A549 (cell line): Measurements from ENCODE around the gene KLK2. TPM values are rescaled to one million over a fixed set of nuclear protein-coding genes. Genes with fewer than 3 reads are reported as not detected.

Source experiments
- ATAC-seq, 2 experiments: fragments of 200-7000 bp in 1 of 2; fragments of >200 bp in 1 of 2; cut with Nextera tagmentation in 1 of 2; cut with Tn5 transposase in 1 of 2; 3 replicates each; pipeline versions ENCODE4 v1.8.0 to v1.9.1; 2018 to 2020; ENCODE audit warnings: mild to moderate bottlenecking in 1 of 2, moderate library complexity in 1 of 2
- CTCF ChIA-PET: fragments of 300-600 bp; sonication (Branson Sonifier 250); formaldehyde crosslinking; extraction: SDS; loops from one replicate; lab custom pipeline; 2021; ENCODE audit warnings: antibody characterized with exemption, inconsistent platforms; lab: Yijun Ruan, JAX
- POLR2A ChIA-PET: fragments of 350-600 bp; formaldehyde crosslinking; extraction: SDS; loops from one replicate; lab custom pipeline; 2021; ENCODE audit warnings: antibody characterized with exemption, inconsistent platforms; lab: Yijun Ruan, JAX
- DNase-seq, 2 experiments: peaks; one replicate each; pipeline versions ENCODE4 v3.0.0 to v3.0.0-alpha.2; 2011 to 2016; ENCODE audit warnings: low read depth in 1 of 2, low spot score in 1 of 2
- FAIRE-seq: peaks from 2 replicates; lab custom pipeline; 2011; peaks lifted over from hg19 to GRCh38; lab: Jason Lieb, UNC
- H3K27ac ChIP-seq, 2 experiments: fragments of >200 bp; sonication (Bioruptor Twin); formaldehyde crosslinking; 3 replicates each; pipeline ENCODE4 v1.5.1; 2016 to 2017
- H3K4me1 ChIP-seq: fragments of >200 bp; sonication (Bioruptor Twin); formaldehyde crosslinking; 3 replicates; pipeline ENCODE4 v1.6.1; 2016
- H3K4me2 ChIP-seq: fragments of >200 bp; sonication (Bioruptor Twin); formaldehyde crosslinking; 3 replicates; pipeline ENCODE4 v1.6.1; 2016
- H3K4me3 ChIP-seq: fragments of >200 bp; sonication (Bioruptor Twin); formaldehyde crosslinking; 3 replicates; pipeline ENCODE4 v1.5.1; 2016
- H3K9me3 ChIP-seq: fragments of >200 bp; sonication (Bioruptor Twin); formaldehyde crosslinking; 3 replicates; pipeline ENCODE4 v1.6.1; 2016
- BHLHE40 ChIP-seq: IDR thresholded peaks from 2 replicates; pipeline ENCODE4 v1.6.1; 2012; ENCODE audit warnings: low read depth, low read length, inconsistent platforms
- CBX8 ChIP-seq: fragments of 200-600 bp; sonication (generic); IDR thresholded peaks from 2 replicates; pipeline ENCODE4 v1.6.1; 2016
- CHD2 ChIP-seq: fragments of 150-350 bp; IDR thresholded peaks from 2 replicates; pipeline ENCODE4 v1.6.1; 2014; ENCODE audit warnings: low read length; ENCODE audit not compliant: partially characterized antibody
- EHF ChIP-seq: fragments of 250-450 bp; sonication (Bioruptor Pico); IDR thresholded peaks from 2 replicates; pipeline ENCODE4 v1.5.0; 2020; ENCODE audit warnings: mild to moderate bottlenecking
- FOSL2 ChIP-seq, 2 experiments: fragments of 450-650 bp in 1 of 2; fragments of >200 bp in 1 of 2; sonication (Bioruptor Twin) in 1 of 2; formaldehyde crosslinking; IDR thresholded peaks; 2 replicates each; pipeline versions ENCODE4 v1.5.0 to v1.6.1; 2016 to 2020; ENCODE audit warnings: mild to moderate bottlenecking in 1 of 2, moderate library complexity in 1 of 2
- HOXB13 ChIP-seq: fragments of 250-450 bp; sonication (Bioruptor Pico); IDR thresholded peaks from 2 replicates; pipeline ENCODE4 v1.5.0; 2020; ENCODE audit warnings: low read depth, mild to moderate bottlenecking, moderate library complexity
- HOXB5 ChIP-seq: fragments of 250-450 bp; sonication (Bioruptor Pico); IDR thresholded peaks from 2 replicates; pipeline ENCODE4 v1.5.0; 2020; ENCODE audit warnings: mild to moderate bottlenecking, moderate library complexity
- JUN ChIP-seq, 2 experiments: fragments of >200 bp; sonication (Bioruptor Twin); formaldehyde crosslinking; IDR thresholded peaks; 2 replicates in 1 of 2; 3 replicates in 1 of 2; pipeline ENCODE4 v1.6.1; 2016 to 2017
- KDM1A ChIP-seq: fragments of 200-600 bp; sonication (generic); IDR thresholded peaks from 2 replicates; pipeline ENCODE4 v1.6.1; 2016; ENCODE audit warnings: low read depth, mild to moderate bottlenecking
- KDM5A ChIP-seq: fragments of 200-600 bp; sonication (generic); IDR thresholded peaks from 2 replicates; pipeline ENCODE4 v1.6.1; 2016; ENCODE audit warnings: antibody characterized with exemption, mild to moderate bottlenecking
- NPAS2 ChIP-seq: fragments of 250-450 bp; sonication (Bioruptor Pico); IDR thresholded peaks from 2 replicates; pipeline ENCODE4 v1.8.0; 2022; ENCODE audit warnings: mild to moderate bottlenecking, moderate library complexity, borderline replicate concordance
- NR3C1 ChIP-seq: fragments of >200 bp; sonication (Bioruptor Twin); formaldehyde crosslinking; IDR thresholded peaks from 3 replicates; pipeline ENCODE4 v1.6.1; 2017
- POLR2A ChIP-seq: IDR thresholded peaks from 2 replicates; pipeline ENCODE4 v1.6.1; 2012; ENCODE audit warnings: mild to moderate bottlenecking, low read length
- RAD21 ChIP-seq, 2 experiments: fragments of >200 bp in 1 of 2; sonication (Bioruptor Twin) in 1 of 2; formaldehyde crosslinking in 1 of 2; IDR thresholded peaks in 1 of 2; conservative IDR thresholded peaks in 1 of 2; 2 replicates in 1 of 2; 3 replicates in 1 of 2; pipeline ENCODE4 v1.6.1; 2012 to 2018; ENCODE audit warnings: inconsistent platforms in 1 of 2
- RARB ChIP-seq: fragments of 250-450 bp; sonication (Bioruptor Pico); IDR thresholded peaks from 2 replicates; pipeline ENCODE4 v1.8.0; 2021; ENCODE audit warnings: mild to moderate bottlenecking, moderate library complexity
- RCOR1 ChIP-seq: fragments of 150-350 bp; IDR thresholded peaks from 2 replicates; pipeline ENCODE4 v1.6.1; 2014; ENCODE audit warnings: antibody characterized with exemption, low read length, low read depth
- SMC3 ChIP-seq: fragments of >200 bp; sonication (Bioruptor Twin); formaldehyde crosslinking; IDR thresholded peaks from 3 replicates; pipeline ENCODE4 v1.6.1; 2018; ENCODE audit warnings: inconsistent platforms
- SREBF2 ChIP-seq: fragments of 450-650 bp; IDR thresholded peaks from 2 replicates; pipeline ENCODE4 v1.6.1; 2014; ENCODE audit warnings: mild to moderate bottlenecking, moderate library complexity
- ZFP36 ChIP-seq: fragments of 450-650 bp; IDR thresholded peaks from 2 replicates; pipeline ENCODE4 v1.6.1; 2014; ENCODE audit warnings: borderline replicate concordance; ENCODE audit not compliant: partially characterized antibody
- WGBS: methylation state at CpG from one replicate; pipeline ENCODE4 v1.1.6; 2017; ENCODE audit errors: missing lambda C conversion rate; 5-methylcytosine and 5-hydroxymethylcytosine counted together
- polyA plus RNA-seq, 4 experiments: library from polyadenylated mRNA; depleted of rRNA in 3 of 4; stranded (reverse); fragments of >200 nt; fragmentation: RNase III in 1 of 4; extraction: RNeasy Plus Mini Kit Qiagen cat#74134 plus additional on column Dnase treatment in 1 of 4; gene quantifications; 2 replicates in 3 of 4; 3 replicates in 1 of 4; pipeline ENCODE4 v1.2.3, GENCODE V29; 2011 to 2017
- TF ChIP-seq, protein P1 (sequence below): fragments of 450-650 bp; IDR thresholded peaks from 2 replicates; pipeline ENCODE4 v1.6.1; 2014; ENCODE audit warnings: antibody characterized with exemption
- TF ChIP-seq, protein P2 (sequence below): IDR thresholded peaks from 2 replicates; pipeline ENCODE4 v1.6.1; 2012; ENCODE audit warnings: low read depth, borderline replicate concordance
- TF ChIP-seq, protein P3 (sequence below): fragments of 250-450 bp; sonication (Bioruptor Pico); IDR thresholded peaks from 2 replicates; pipeline ENCODE4 v1.5.0; 2020; ENCODE audit warnings: low read depth, mild to moderate bottlenecking, moderate library complexity
- TF ChIP-seq, protein P4 (sequence below): fragments of 250-450 bp; sonication (Bioruptor Pico); IDR thresholded peaks from 2 replicates; pipeline ENCODE4 v1.5.0; 2021; ENCODE audit warnings: mild to moderate bottlenecking, moderate library complexity, borderline replicate concordance
- TF ChIP-seq, protein P5 (sequence below): fragments of >200 bp; sonication (Bioruptor Twin); formaldehyde crosslinking; IDR thresholded peaks from 2 replicates; pipeline ENCODE4 v1.6.1; 2016
- TF ChIP-seq, protein P6 (sequence below): fragments of >200 bp; sonication (Bioruptor Twin); formaldehyde crosslinking; IDR thresholded peaks from 3 replicates; pipeline ENCODE4 v1.5.1; 2016
- TF ChIP-seq, protein P7 (sequence below): IDR thresholded peaks from 2 replicates; pipeline ENCODE4 v1.6.1; 2012
- TF ChIP-seq, protein P8 (sequence below): fragments of 150-350 bp; IDR thresholded peaks from 2 replicates; pipeline ENCODE4 v1.6.1; 2014; ENCODE audit warnings: low read depth, mild to moderate bottlenecking, low read length

KLK2 gene
- polyA plus RNA-seq, 2 of the 4 experiments (the other 2 are of a cell fraction), result 0.21 to 0.49 TPM

DNA sequence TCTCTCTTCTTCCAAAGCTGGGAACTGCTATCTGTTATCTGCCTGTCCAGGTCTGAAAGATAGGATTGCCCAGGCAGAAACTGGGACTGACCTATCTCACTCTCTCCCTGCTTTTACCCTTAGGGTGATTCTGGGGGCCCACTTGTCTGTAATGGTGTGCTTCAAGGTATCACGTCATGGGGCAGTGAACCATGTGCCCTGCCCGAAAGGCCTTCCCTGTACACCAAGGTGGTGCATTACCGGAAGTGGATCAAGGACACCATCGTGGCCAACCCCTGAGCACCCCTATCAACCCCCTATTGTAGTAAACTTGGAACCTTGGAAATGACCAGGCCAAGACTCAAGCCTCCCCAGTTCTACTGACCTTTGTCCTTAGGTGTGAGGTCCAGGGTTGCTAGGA is 13.4 kb upstream of the KLK2 start:
- no peak for DNase-seq
- no peak for FAIRE-seq
- Histone ChIP-seq H3K4me3 (no peak overlapping the region), H3K4me1 (no peaks in the 10 kb centered on the region), H3K27ac (no peak overlapping the region), H3K4me2 (no peak overlapping the region), H3K9me3 (peaks cover 18% of the 10 kb centered on the region)
- CTCF ChIA-PET, result interaction anchor here (2.9 kb wide), 1 partner anchor 62 kb away, joined by 13 read pairs; no protein-coding TSS in a partner anchor
- POLR2A ChIA-PET, result no interaction called here
- no peak for TF ChIP-seq ZFP36
- no peak for TF ChIP-seq HOXB13 (CRISPR knock-in tag)
- TF ChIP-seq, protein P1, sequence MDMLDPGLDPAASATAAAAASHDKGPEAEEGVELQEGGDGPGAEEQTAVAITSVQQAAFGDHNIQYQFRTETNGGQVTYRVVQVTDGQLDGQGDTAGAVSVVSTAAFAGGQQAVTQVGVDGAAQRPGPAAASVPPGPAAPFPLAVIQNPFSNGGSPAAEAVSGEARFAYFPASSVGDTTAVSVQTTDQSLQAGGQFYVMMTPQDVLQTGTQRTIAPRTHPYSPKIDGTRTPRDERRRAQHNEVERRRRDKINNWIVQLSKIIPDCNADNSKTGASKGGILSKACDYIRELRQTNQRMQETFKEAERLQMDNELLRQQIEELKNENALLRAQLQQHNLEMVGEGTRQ, result no peak
- TF ChIP-seq RARB, result no peak
- TF ChIP-seq, protein P2, sequence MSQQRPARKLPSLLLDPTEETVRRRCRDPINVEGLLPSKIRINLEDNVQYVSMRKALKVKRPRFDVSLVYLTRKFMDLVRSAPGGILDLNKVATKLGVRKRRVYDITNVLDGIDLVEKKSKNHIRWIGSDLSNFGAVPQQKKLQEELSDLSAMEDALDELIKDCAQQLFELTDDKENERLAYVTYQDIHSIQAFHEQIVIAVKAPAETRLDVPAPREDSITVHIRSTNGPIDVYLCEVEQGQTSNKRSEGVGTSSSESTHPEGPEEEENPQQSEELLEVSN, result no peak
- TF ChIP-seq, protein P3, sequence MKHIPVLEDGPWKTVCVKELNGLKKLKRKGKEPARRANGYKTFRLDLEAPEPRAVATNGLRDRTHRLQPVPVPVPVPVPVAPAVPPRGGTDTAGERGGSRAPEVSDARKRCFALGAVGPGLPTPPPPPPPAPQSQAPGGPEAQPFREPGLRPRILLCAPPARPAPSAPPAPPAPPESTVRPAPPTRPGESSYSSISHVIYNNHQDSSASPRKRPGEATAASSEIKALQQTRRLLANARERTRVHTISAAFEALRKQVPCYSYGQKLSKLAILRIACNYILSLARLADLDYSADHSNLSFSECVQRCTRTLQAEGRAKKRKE (CRISPR knock-in tag), result no peak
- no peak for TF ChIP-seq CHD2
- TF ChIP-seq HOXB5 (CRISPR knock-in tag), result no peak
- no peak for TF ChIP-seq BHLHE40
- TF ChIP-seq CBX8, result no peak
- TF ChIP-seq POLR2A, result no peak
- no peak for TF ChIP-seq FOSL2 (IDR thresholded peaks at IDR 0.05)
- no peak for TF ChIP-seq FOSL2 (CRISPR knock-in tag; IDR thresholded peaks at IDR 0.05)
- no peak for TF ChIP-seq NR3C1
- TF ChIP-seq, protein P4, sequence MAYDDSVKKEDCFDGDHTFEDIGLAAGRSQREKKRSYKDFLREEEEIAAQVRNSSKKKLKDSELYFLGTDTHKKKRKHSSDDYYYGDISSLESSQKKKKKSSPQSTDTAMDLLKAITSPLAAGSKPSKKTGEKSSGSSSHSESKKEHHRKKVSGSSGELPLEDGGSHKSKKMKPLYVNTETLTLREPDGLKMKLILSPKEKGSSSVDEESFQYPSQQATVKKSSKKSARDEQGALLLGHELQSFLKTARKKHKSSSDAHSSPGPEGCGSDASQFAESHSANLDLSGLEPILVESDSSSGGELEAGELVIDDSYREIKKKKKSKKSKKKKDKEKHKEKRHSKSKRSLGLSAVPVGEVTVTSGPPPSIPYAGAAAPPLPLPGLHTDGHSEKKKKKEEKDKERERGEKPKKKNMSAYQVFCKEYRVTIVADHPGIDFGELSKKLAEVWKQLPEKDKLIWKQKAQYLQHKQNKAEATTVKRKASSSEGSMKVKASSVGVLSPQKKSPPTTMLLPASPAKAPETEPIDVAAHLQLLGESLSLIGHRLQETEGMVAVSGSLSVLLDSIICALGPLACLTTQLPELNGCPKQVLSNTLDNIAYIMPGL (CRISPR knock-in tag), result no peak
- ATAC-seq, result no peak
- 21% methylated on average over 3 of the region's 4 CpGs for WGBS

DNA sequence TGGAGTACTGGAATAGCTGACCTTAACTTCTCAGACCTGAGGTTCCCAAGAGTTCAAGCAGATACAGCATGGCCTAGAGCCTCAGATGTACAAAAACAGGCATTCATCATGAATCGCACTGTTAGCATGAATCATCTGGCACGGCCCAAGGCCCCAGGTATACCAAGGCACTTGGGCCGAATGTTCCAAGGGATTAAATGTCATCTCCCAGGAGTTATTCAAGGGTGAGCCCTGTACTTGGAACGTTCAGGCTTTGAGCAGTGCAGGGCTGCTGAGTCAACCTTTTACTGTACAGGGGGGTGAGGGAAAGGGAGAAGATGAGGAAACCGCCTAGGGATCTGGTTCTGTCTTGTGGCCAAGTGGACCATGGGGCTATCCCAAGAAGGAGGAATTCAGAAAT is 12.2 kb upstream of the KLK2 start:
- ATAC-seq (no peak), DNase-seq (no peak), FAIRE-seq (no peak)
- no peak overlapping the region for H3K4me3 ChIP-seq
- CTCF ChIA-PET, result interaction anchor here (1.0 to 2.9 kb wide), 2 partner anchors 61 to 136 kb away, joined by 3 to 13 read pairs; no protein-coding TSS in a partner anchor
- no peak overlapping the region for H3K4me2 ChIP-seq
- POLR2A ChIA-PET, result no interaction called here
- no peak overlapping the region for H3K27ac ChIP-seq
- peaks cover 18% of the 10 kb centered on the region for H3K9me3 ChIP-seq
- 5% methylated on average over 5 of the region's 5 CpGs for WGBS
- no peaks in the 10 kb centered on the region for H3K4me1 ChIP-seq
- TF ChIP-seq KDM5A (no peak), NPAS2 (CRISPR knock-in tag) (no peak), EHF (CRISPR knock-in tag) (no peak), SMC3 (no peak), RCOR1 (no peak), BHLHE40 (no peak), HOXB13 (CRISPR knock-in tag) (no peak), KDM1A (no peak), HOXB5 (CRISPR knock-in tag) (no peak), RAD21 (conservative IDR thresholded peaks at IDR 0.05 in 1 of 2, IDR thresholded peaks at IDR 0.05 in 1 of 2) (no peak), JUN (IDR thresholded peaks at IDR 0.05) (no peak), SREBF2 (no peak)
- TF ChIP-seq, protein P2, result no peak
- TF ChIP-seq, protein P3 (CRISPR knock-in tag), result no peak
- TF ChIP-seq, protein P5, sequence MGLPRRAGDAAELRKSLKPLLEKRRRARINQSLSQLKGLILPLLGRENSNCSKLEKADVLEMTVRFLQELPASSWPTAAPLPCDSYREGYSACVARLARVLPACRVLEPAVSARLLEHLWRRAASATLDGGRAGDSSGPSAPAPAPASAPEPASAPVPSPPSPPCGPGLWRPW, result no peak
- TF ChIP-seq, protein P6, sequence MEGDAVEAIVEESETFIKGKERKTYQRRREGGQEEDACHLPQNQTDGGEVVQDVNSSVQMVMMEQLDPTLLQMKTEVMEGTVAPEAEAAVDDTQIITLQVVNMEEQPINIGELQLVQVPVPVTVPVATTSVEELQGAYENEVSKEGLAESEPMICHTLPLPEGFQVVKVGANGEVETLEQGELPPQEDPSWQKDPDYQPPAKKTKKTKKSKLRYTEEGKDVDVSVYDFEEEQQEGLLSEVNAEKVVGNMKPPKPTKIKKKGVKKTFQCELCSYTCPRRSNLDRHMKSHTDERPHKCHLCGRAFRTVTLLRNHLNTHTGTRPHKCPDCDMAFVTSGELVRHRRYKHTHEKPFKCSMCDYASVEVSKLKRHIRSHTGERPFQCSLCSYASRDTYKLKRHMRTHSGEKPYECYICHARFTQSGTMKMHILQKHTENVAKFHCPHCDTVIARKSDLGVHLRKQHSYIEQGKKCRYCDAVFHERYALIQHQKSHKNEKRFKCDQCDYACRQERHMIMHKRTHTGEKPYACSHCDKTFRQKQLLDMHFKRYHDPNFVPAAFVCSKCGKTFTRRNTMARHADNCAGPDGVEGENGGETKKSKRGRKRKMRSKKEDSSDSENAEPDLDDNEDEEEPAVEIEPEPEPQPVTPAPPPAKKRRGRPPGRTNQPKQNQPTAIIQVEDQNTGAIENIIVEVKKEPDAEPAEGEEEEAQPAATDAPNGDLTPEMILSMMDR, result no peak
- TF ChIP-seq, protein P7, sequence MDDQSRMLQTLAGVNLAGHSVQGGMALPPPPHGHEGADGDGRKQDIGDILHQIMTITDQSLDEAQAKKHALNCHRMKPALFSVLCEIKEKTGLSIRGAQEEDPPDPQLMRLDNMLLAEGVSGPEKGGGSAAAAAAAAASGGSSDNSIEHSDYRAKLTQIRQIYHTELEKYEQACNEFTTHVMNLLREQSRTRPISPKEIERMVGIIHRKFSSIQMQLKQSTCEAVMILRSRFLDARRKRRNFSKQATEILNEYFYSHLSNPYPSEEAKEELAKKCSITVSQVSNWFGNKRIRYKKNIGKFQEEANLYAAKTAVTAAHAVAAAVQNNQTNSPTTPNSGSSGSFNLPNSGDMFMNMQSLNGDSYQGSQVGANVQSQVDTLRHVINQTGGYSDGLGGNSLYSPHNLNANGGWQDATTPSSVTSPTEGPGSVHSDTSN, result no peak
- TF ChIP-seq, protein P8, sequence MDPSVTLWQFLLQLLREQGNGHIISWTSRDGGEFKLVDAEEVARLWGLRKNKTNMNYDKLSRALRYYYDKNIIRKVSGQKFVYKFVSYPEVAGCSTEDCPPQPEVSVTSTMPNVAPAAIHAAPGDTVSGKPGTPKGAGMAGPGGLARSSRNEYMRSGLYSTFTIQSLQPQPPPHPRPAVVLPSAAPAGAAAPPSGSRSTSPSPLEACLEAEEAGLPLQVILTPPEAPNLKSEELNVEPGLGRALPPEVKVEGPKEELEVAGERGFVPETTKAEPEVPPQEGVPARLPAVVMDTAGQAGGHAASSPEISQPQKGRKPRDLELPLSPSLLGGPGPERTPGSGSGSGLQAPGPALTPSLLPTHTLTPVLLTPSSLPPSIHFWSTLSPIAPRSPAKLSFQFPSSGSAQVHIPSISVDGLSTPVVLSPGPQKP, result no peak
